Measurements from ENCODE around the gene PTPN6.

PTPN6 gene

GRCh38 chr12:6981152-6982052, 30.2 kb downstream of the PTPN6 start:
- H3K27me3 Mint-ChIP-seq (ENCODE audit: low read depth, poor library complexity) = no peaks in the 10 kb centered on the region
- no peaks in the 10 kb centered on the region for H3K4me1 Mint-ChIP-seq
- no peaks in the 10 kb centered on the region for H3K9me3 Mint-ChIP-seq
- no peak for DNase-seq
- peaks cover 53% of the 10 kb centered on the region for H3K36me3 Mint-ChIP-seq (ENCODE audit: low read depth)
- peak overlapping the region; percentile 32 for H3K27ac Mint-ChIP-seq
- H3K4me3 Mint-ChIP-seq = no peak overlapping the region
- TF ChIP-seq CTCF (IDR thresholded peaks at IDR 0.05) = no peak

- peaks cover 49% of the 10 kb centered on the region for H3K36me3 Mint-ChIP-seq (ENCODE audit: low read depth)
- no peak for TF ChIP-seq CTCF (IDR thresholded peaks at IDR 0.05)
- no peaks in the 10 kb centered on the region for H3K4me1 Mint-ChIP-seq
- H3K27ac Mint-ChIP-seq = no peak overlapping the region
- H3K4me3 Mint-ChIP-seq = no peak overlapping the region
- DNase-seq = no peak
- H3K27me3 Mint-ChIP-seq (ENCODE audit: low read depth, poor library complexity) = no peaks in the 10 kb centered on the region
- H3K9me3 Mint-ChIP-seq = no peaks in the 10 kb centered on the region
Measured at GRCh38 chr12:6982532-6982931, 31.4 kb downstream of the PTPN6 start.

GRCh38 chr12:6987956-6988553, 36.9 kb downstream of the PTPN6 start:
- no peaks in the 10 kb centered on the region for H3K27me3 Mint-ChIP-seq (ENCODE audit: low read depth, poor library complexity)
- H3K36me3 Mint-ChIP-seq (ENCODE audit: low read depth) = peaks cover 42% of the 10 kb centered on the region
- no peak for TF ChIP-seq CTCF (IDR thresholded peaks at IDR 0.05)
- no peak overlapping the region for H3K4me3 Mint-ChIP-seq
- H3K9me3 Mint-ChIP-seq = no peaks in the 10 kb centered on the region
- DNase-seq = no peak
- H3K27ac Mint-ChIP-seq = no peak overlapping the region
- H3K4me1 Mint-ChIP-seq = no peaks in the 10 kb centered on the region

- Mint-ChIP-seq H3K4me3 (no peak overlapping the region), H3K27ac (no peak overlapping the region), H3K4me1 (peaks cover 8% of the 10 kb centered on the region), H3K9me3 (no peaks in the 10 kb centered on the region), H3K36me3 (ENCODE audit: low read depth) (peaks cover 61% of the 10 kb centered on the region), H3K27me3 (ENCODE audit: low read depth, poor library complexity) (no peaks in the 10 kb centered on the region)
- no peak for DNase-seq
- no peak for TF ChIP-seq CTCF (IDR thresholded peaks at IDR 0.05)
Measured at GRCh38 chr12:6996040-6996441, 44.9 kb downstream of the PTPN6 start.

- no peak for DNase-seq
- no peaks in the 10 kb centered on the region for H3K9me3 Mint-ChIP-seq
- TF ChIP-seq CTCF (IDR thresholded peaks at IDR 0.05) = no peak
- peaks cover 12% of the 10 kb centered on the region for H3K4me1 Mint-ChIP-seq
- H3K4me3 Mint-ChIP-seq = no peak overlapping the region
- no peaks in the 10 kb centered on the region for H3K27me3 Mint-ChIP-seq (ENCODE audit: low read depth, poor library complexity)
- no peak overlapping the region for H3K27ac Mint-ChIP-seq
- peaks cover 49% of the 10 kb centered on the region for H3K36me3 Mint-ChIP-seq (ENCODE audit: low read depth)
Measured at GRCh38 chr12:6998715-6999451, 47.7 kb downstream of the PTPN6 start.
